WTC11 (cell line): ENCODE measurements around the gene XNDC1N. TPM values are rescaled to one million over a fixed set of nuclear protein-coding genes. Genes with fewer than 3 reads are reported as not detected.

Source experiments
- ATAC-seq: fragments of 200-7000 bp; cut with Tn5 transposase; 2 replicates; pipeline ENCODE4 v1.10.0; 2021; ENCODE audit warnings: mild to moderate bottlenecking, moderate library complexity
- Bru-seq: library from RNA; stranded (reverse); fragments of 400-500 nt; gene quantifications from one replicate; lab custom pipeline; 2021; lab: Mats Ljungman, UMichigan
- CTCF ChIA-PET: fragments of 300-600 bp; sonication (Branson Sonifier 250); formaldehyde crosslinking; loops from one replicate; lab custom pipeline; 2021; ENCODE audit warnings: antibody characterized with exemption; lab: Charles Lee
- POLR2A ChIA-PET: fragments of 350-600 bp; sonication (Branson Sonifier 250); formaldehyde crosslinking; loops from one replicate; lab custom pipeline; 2021; ENCODE audit warnings: antibody characterized with exemption; lab: Charles Lee
- DNase-seq: peaks from one replicate; pipeline ENCODE4 v3.0.0; 2021; ENCODE audit warnings: low spot score
- H3K27ac Mint-ChIP-seq: 2 replicates; pipeline ENCODE4 v1.8.0; 2021; ENCODE audit warnings: mixed read lengths
- H3K27me3 Mint-ChIP-seq: 2 replicates; pipeline ENCODE4 v1.8.0; 2021; ENCODE audit warnings: low read depth, mild to moderate bottlenecking, moderate library complexity, mixed read lengths
- H3K36me3 Mint-ChIP-seq: 2 replicates; pipeline ENCODE4 v1.8.0; 2021; ENCODE audit warnings: mixed read lengths
- H3K4me1 Mint-ChIP-seq: 2 replicates; pipeline ENCODE4 v1.8.0; 2022; ENCODE audit warnings: mixed read lengths
- H3K4me3 Mint-ChIP-seq: 2 replicates; pipeline ENCODE4 v1.8.0; 2021; ENCODE audit warnings: mild to moderate bottlenecking, moderate library complexity, mixed read lengths
- H3K9me3 Mint-ChIP-seq: 2 replicates; pipeline ENCODE4 v1.8.0; 2021; ENCODE audit warnings: mixed read lengths
- E2F4 ChIP-seq: sonication (generic); formaldehyde crosslinking; IDR thresholded peaks from 2 replicates; pipeline ENCODE4 v1.8.1; 2022; ENCODE audit warnings: low read depth, mild to moderate bottlenecking, moderate library complexity, missing genetic modification reagents, borderline replicate concordance
- FOXP1 ChIP-seq: sonication (generic); formaldehyde crosslinking; IDR thresholded peaks from 2 replicates; pipeline ENCODE4 v1.8.0; 2022; ENCODE audit warnings: missing genetic modification reagents, mild to moderate bottlenecking, moderate library complexity, borderline replicate concordance
- HMGA2 ChIP-seq: fragments of 250-450 bp; sonication (Bioruptor Pico); IDR thresholded peaks from 2 replicates; pipeline ENCODE4 v1.4.0; 2021; ENCODE audit warnings: mild to moderate bottlenecking, moderate library complexity
- IRF1 ChIP-seq: sonication (generic); formaldehyde crosslinking; IDR thresholded peaks from 2 replicates; pipeline ENCODE4 v1.8.0; 2023; ENCODE audit warnings: missing genetic modification reagents
- JAZF1 ChIP-seq: fragments of 250-450 bp; sonication (Bioruptor Pico); IDR thresholded peaks from 2 replicates; pipeline ENCODE4 v1.9.0; 2021; ENCODE audit warnings: moderate library complexity, mild to moderate bottlenecking, inconsistent platforms
- MAX ChIP-seq: sonication (generic); formaldehyde crosslinking; IDR thresholded peaks from 2 replicates; pipeline ENCODE4 v1.8.0; 2022; ENCODE audit warnings: mild to moderate bottlenecking, missing genetic modification reagents
- TP53 ChIP-seq: sonication (generic); formaldehyde crosslinking; IDR thresholded peaks from 2 replicates; pipeline ENCODE4 v1.8.1; 2023; ENCODE audit warnings: mild to moderate bottlenecking, missing genetic modification reagents
- ZNF121 ChIP-seq: sonication (generic); formaldehyde crosslinking; IDR thresholded peaks from 2 replicates; pipeline ENCODE4 v1.8.0; 2023; ENCODE audit warnings: missing genetic modification reagents
- ZNF281 ChIP-seq: sonication (generic); formaldehyde crosslinking; IDR thresholded peaks from 2 replicates; pipeline ENCODE4 v1.8.0; 2023; ENCODE audit warnings: mild to moderate bottlenecking, missing genetic modification reagents
- ZNF425 ChIP-seq: fragments of 250-450 bp; sonication (Bioruptor Pico); conservative IDR thresholded peaks from 2 replicates; pipeline ENCODE4 v1.9.0; 2021; ENCODE audit warnings: mild to moderate bottlenecking
- ZNF671 ChIP-seq: fragments of 250-450 bp; sonication (Bioruptor Pico); IDR thresholded peaks from 2 replicates; pipeline ENCODE4 v1.8.0; 2021; ENCODE audit warnings: mild to moderate bottlenecking
- long read RNA-seq, 3 experiments: library from RNA in 1 of 3; library from capped mRNA in 1 of 3; library from polyadenylated mRNA in 1 of 3; unstranded in 2 of 3; stranded (forward) in 1 of 3; transcript quantifications; one replicate each; pipeline ENCODE4 v2.0.0, GENCODE V29; 2021
- total RNA-seq: library from RNA; stranded (reverse); gene quantifications from 3 replicates; pipeline ENCODE4 v1.2.3, GENCODE V29; 2021
- TF ChIP-seq, protein P1 (sequence below): sonication (generic); formaldehyde crosslinking; IDR thresholded peaks from 2 replicates; pipeline ENCODE4 v1.8.0; 2023; ENCODE audit warnings: missing genetic modification reagents, mild to moderate bottlenecking, borderline replicate concordance
- TF ChIP-seq, protein P2 (sequence below): sonication (generic); formaldehyde crosslinking; IDR thresholded peaks from 2 replicates; pipeline ENCODE4 v1.8.1; 2022; ENCODE audit warnings: mild to moderate bottlenecking, missing genetic modification reagents, moderate library complexity, borderline replicate concordance
- TF ChIP-seq, protein P3 (sequence below): fragments of 250-450 bp; sonication (Bioruptor Pico); IDR thresholded peaks from 2 replicates; pipeline ENCODE4 v1.9.0; 2021; ENCODE audit warnings: moderate library complexity, mild to moderate bottlenecking, inconsistent platforms, borderline replicate concordance
- TF ChIP-seq, protein P4 (sequence below): sonication (generic); formaldehyde crosslinking; IDR thresholded peaks from 2 replicates; pipeline ENCODE4 v1.8.0; 2022; ENCODE audit warnings: missing genetic modification reagents

The XNDC1N gene
- total RNA-seq: 10.6 to 14.6 TPM (median 11.8 TPM) in 3 replicates
- Bru-seq, nascent RNA: percentile 75 among the genes with signal in this experiment
- long read RNA-seq, experiment 1, partial matches to known transcripts: 0 of 16 reads
- long read RNA-seq, experiment 1, other reads (novel, unspliced or antisense): 16 of 16 reads
- long read RNA-seq, experiment 2, partial matches to known transcripts: 0 of 6 reads
- long read RNA-seq, experiment 2, other reads (novel, unspliced or antisense): 5 of 6 reads
- long read RNA-seq, experiment 3, partial matches to known transcripts: 0 of 5 reads
- long read RNA-seq, experiment 3, other reads (novel, unspliced or antisense): 5 of 5 reads

GRCh38 chr11:71927820-71928736, at the start of gene XNDC1N:
XNDC1N (minus strand) TSS chr11:71928594; CDS start chr11:71923353, 5,241 bp downstream.
- ChIA-PET CTCF (interaction anchor here (0.5 to 1.8 kb wide), 12 partner anchors 16 to 646 kb away, joined by 3 to 14 read pairs (median 4); partner anchors contain the start of gene CLPB), POLR2A (interaction anchor here (0.6 to 0.8 kb wide), 2 partner anchors 111 to 311 kb away, joined by 3 read pairs; no protein-coding TSS in a partner anchor)
- Mint-ChIP-seq H3K4me3 (peak within 1 kb of the TSS; percentile 90), H3K27me3 (no peaks in the 10 kb centered on the region), H3K9me3 (no peaks in the 10 kb centered on the region), H3K4me1 (peaks cover 22% of the 10 kb centered on the region), H3K36me3 (peaks cover 13% of the 10 kb centered on the region), H3K27ac (peak within 1 kb of the TSS; percentile 99)
- ATAC-seq (peak; percentile 86), DNase-seq (peak; percentile 55)
- no peak for TF ChIP-seq IRF1 (CRISPR knock-in tag)
- no peak; the same call in 1 of the 2 replicates for TF ChIP-seq E2F4 (CRISPR knock-in tag)
- TF ChIP-seq FOXP1: peak; percentile 61; the same call in 1 of the 2 replicates
- no peak for TF ChIP-seq JAZF1 (CRISPR knock-in tag)
- TF ChIP-seq MAX: peak; percentile 21
- no peak for TF ChIP-seq ZNF281 (CRISPR knock-in tag)
- TF ChIP-seq TP53 (CRISPR knock-in tag): no peak
- TF ChIP-seq, protein P1, sequence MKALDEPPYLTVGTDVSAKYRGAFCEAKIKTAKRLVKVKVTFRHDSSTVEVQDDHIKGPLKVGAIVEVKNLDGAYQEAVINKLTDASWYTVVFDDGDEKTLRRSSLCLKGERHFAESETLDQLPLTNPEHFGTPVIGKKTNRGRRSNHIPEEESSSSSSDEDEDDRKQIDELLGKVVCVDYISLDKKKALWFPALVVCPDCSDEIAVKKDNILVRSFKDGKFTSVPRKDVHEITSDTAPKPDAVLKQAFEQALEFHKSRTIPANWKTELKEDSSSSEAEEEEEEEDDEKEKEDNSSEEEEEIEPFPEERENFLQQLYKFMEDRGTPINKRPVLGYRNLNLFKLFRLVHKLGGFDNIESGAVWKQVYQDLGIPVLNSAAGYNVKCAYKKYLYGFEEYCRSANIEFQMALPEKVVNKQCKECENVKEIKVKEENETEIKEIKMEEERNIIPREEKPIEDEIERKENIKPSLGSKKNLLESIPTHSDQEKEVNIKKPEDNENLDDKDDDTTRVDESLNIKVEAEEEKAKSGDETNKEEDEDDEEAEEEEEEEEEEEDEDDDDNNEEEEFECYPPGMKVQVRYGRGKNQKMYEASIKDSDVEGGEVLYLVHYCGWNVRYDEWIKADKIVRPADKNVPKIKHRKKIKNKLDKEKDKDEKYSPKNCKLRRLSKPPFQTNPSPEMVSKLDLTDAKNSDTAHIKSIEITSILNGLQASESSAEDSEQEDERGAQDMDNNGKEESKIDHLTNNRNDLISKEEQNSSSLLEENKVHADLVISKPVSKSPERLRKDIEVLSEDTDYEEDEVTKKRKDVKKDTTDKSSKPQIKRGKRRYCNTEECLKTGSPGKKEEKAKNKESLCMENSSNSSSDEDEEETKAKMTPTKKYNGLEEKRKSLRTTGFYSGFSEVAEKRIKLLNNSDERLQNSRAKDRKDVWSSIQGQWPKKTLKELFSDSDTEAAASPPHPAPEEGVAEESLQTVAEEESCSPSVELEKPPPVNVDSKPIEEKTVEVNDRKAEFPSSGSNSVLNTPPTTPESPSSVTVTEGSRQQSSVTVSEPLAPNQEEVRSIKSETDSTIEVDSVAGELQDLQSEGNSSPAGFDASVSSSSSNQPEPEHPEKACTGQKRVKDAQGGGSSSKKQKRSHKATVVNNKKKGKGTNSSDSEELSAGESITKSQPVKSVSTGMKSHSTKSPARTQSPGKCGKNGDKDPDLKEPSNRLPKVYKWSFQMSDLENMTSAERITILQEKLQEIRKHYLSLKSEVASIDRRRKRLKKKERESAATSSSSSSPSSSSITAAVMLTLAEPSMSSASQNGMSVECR (CRISPR knock-in tag): 0 out of 2 replicates have a peak, but pooled peaks have one; percentile 49
- TF ChIP-seq ZNF671: no peak
- TF ChIP-seq, protein P2, sequence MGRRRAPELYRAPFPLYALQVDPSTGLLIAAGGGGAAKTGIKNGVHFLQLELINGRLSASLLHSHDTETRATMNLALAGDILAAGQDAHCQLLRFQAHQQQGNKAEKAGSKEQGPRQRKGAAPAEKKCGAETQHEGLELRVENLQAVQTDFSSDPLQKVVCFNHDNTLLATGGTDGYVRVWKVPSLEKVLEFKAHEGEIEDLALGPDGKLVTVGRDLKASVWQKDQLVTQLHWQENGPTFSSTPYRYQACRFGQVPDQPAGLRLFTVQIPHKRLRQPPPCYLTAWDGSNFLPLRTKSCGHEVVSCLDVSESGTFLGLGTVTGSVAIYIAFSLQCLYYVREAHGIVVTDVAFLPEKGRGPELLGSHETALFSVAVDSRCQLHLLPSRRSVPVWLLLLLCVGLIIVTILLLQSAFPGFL (CRISPR knock-in tag): no peak
- no peak for TF ChIP-seq ZNF425 (CRISPR knock-in tag)
- no peak for TF ChIP-seq HMGA2 (CRISPR knock-in tag)
- TF ChIP-seq, protein P3, sequence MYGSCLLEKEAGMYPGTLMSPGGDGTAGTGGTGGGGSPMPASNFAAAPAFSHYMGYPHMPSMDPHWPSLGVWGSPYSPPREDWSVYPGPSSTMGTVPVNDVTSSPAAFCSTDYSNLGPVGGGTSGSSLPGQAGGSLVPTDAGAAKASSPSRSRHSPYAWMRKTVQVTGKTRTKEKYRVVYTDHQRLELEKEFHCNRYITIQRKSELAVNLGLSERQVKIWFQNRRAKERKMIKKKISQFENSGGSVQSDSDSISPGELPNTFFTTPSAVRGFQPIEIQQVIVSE: no peak
- TF ChIP-seq, protein P4, sequence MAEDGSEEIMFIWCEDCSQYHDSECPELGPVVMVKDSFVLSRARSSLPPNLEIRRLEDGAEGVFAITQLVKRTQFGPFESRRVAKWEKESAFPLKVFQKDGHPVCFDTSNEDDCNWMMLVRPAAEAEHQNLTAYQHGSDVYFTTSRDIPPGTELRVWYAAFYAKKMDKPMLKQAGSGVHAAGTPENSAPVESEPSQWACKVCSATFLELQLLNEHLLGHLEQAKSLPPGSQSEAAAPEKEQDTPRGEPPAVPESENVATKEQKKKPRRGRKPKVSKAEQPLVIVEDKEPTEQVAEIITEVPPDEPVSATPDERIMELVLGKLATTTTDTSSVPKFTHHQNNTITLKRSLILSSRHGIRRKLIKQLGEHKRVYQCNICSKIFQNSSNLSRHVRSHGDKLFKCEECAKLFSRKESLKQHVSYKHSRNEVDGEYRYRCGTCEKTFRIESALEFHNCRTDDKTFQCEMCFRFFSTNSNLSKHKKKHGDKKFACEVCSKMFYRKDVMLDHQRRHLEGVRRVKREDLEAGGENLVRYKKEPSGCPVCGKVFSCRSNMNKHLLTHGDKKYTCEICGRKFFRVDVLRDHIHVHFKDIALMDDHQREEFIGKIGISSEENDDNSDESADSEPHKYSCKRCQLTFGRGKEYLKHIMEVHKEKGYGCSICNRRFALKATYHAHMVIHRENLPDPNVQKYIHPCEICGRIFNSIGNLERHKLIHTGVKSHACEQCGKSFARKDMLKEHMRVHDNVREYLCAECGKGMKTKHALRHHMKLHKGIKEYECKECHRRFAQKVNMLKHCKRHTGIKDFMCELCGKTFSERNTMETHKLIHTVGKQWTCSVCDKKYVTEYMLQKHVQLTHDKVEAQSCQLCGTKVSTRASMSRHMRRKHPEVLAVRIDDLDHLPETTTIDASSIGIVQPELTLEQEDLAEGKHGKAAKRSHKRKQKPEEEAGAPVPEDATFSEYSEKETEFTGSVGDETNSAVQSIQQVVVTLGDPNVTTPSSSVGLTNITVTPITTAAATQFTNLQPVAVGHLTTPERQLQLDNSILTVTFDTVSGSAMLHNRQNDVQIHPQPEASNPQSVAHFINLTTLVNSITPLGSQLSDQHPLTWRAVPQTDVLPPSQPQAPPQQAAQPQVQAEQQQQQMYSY (CRISPR knock-in tag): no peak
- TF ChIP-seq ZNF121 (CRISPR knock-in tag): no peak
